ENCODE measurements around the gene REV3L. TPM values are rescaled to one million over a fixed set of nuclear protein-coding genes. Genes with fewer than 3 reads are reported as not detected.

REV3L gene
- total RNA-seq, 1 donor from 2014 or later: 23.0 TPM

- Histone ChIP-seq H3K79me2 (ENCODE audit: insufficient read depth, low read length) (peaks cover 18% of the 10 kb centered on the region), H3K4me2 (ENCODE audit: low read length) (peak overlapping the region; percentile 38), H3K9me3 (ENCODE audit: insufficient read depth, low read depth, low read length) (no peaks in the 10 kb centered on the region), H3K4me3 (ENCODE audit: insufficient read depth, low read depth, low read length) (no peak overlapping the region), H3K36me3 (ENCODE audit: insufficient read depth, low read length) (no peaks in the 10 kb centered on the region), H3K27ac (ENCODE audit: low read depth, low read length) (no peak overlapping the region), H2AFZ (ENCODE audit: low read depth, low read length) (no peak overlapping the region), H3K9ac (ENCODE audit: low read length) (peak overlapping the region; percentile 31), H4K20me1 (ENCODE audit: insufficient read depth, low read length) (peaks cover 6% of the 10 kb centered on the region), H3K27me3 (ENCODE audit: insufficient read depth, low read length) (no peaks in the 10 kb centered on the region), H3K4me1 (ENCODE audit: insufficient read depth, low read length) (peaks cover 10% of the 10 kb centered on the region)
- peak overlapping the region; percentile 61 for H3K4me3 Mint-ChIP-seq (ENCODE audit: unreplicated experiment)
- FAIRE-seq (no peak), DNase-seq (ENCODE audit: low read depth) (no peak)
- peaks cover 12% of the 10 kb centered on the region for H3K36me3 Mint-ChIP-seq (ENCODE audit: low read depth, unreplicated experiment)
- no peak for TF ChIP-seq CTCF (IDR thresholded peaks at IDR 0.05; ENCODE audit: insufficient read depth, low read depth, low read length)
- TF ChIP-seq EZH2 (IDR thresholded peaks at IDR 0.05; ENCODE audit: insufficient read depth, low read length): no peak
- H3K27ac Mint-ChIP-seq (ENCODE audit: unreplicated experiment): peak overlapping the region; percentile 95
- no peaks in the 10 kb centered on the region for H3K27me3 Mint-ChIP-seq (ENCODE audit: low read depth, unreplicated experiment)
- H3K9me3 Mint-ChIP-seq (ENCODE audit: unreplicated experiment): peaks cover 6% of the 10 kb centered on the region
- H3K4me1 Mint-ChIP-seq (ENCODE audit: low read depth, unreplicated experiment): peaks cover 14% of the 10 kb centered on the region
Measured at GRCh38 chr6:111503660-111504059, 20.6 kb upstream of the REV3L start.

GRCh38 chr6:111503194-111503593 lies 20.2 kb upstream of the REV3L start:
- H3K9me3 ChIP-seq (ENCODE audit: insufficient read depth, low read depth, low read length): no peaks in the 10 kb centered on the region
- H3K27me3 Mint-ChIP-seq (ENCODE audit: low read depth, unreplicated experiment): no peaks in the 10 kb centered on the region
- H3K4me1 Mint-ChIP-seq (ENCODE audit: low read depth, unreplicated experiment): peaks cover 14% of the 10 kb centered on the region
- H3K36me3 Mint-ChIP-seq (ENCODE audit: low read depth, unreplicated experiment): peaks cover 12% of the 10 kb centered on the region
- H3K4me1 ChIP-seq (ENCODE audit: insufficient read depth, low read length): peaks cover 10% of the 10 kb centered on the region
- no peak overlapping the region for H3K9ac ChIP-seq (ENCODE audit: low read length)
- H3K4me3 ChIP-seq (ENCODE audit: insufficient read depth, low read depth, low read length): no peak overlapping the region
- H3K27ac ChIP-seq (ENCODE audit: low read depth, low read length): no peak overlapping the region
- DNase-seq (ENCODE audit: low read depth): peak; percentile 47
- peak overlapping the region; percentile 61 for H3K4me3 Mint-ChIP-seq (ENCODE audit: unreplicated experiment)
- H3K79me2 ChIP-seq (ENCODE audit: insufficient read depth, low read length): peaks cover 19% of the 10 kb centered on the region
- peaks cover 6% of the 10 kb centered on the region for H3K9me3 Mint-ChIP-seq (ENCODE audit: unreplicated experiment)
- peaks cover 7% of the 10 kb centered on the region for H4K20me1 ChIP-seq (ENCODE audit: insufficient read depth, low read length)
- no peak for FAIRE-seq
- peak overlapping the region; percentile 38 for H3K4me2 ChIP-seq (ENCODE audit: low read length)
- no peaks in the 10 kb centered on the region for H3K27me3 ChIP-seq (ENCODE audit: insufficient read depth, low read length)
- TF ChIP-seq CTCF (IDR thresholded peaks at IDR 0.05; ENCODE audit: insufficient read depth, low read depth, low read length): no peak
- no peak for TF ChIP-seq EZH2 (IDR thresholded peaks at IDR 0.05; ENCODE audit: insufficient read depth, low read length)
- H3K36me3 ChIP-seq (ENCODE audit: insufficient read depth, low read length): no peaks in the 10 kb centered on the region
- no peak overlapping the region for H2AFZ ChIP-seq (ENCODE audit: low read depth, low read length)
- peak overlapping the region; percentile 95 for H3K27ac Mint-ChIP-seq (ENCODE audit: unreplicated experiment)

- Histone ChIP-seq H4K20me1 (ENCODE audit: insufficient read depth, low read length) (peaks cover 7% of the 10 kb centered on the region), H3K9ac (ENCODE audit: low read length) (no peak overlapping the region), H3K27me3 (ENCODE audit: insufficient read depth, low read length) (no peaks in the 10 kb centered on the region), H3K4me3 (ENCODE audit: insufficient read depth, low read depth, low read length) (no peak overlapping the region), H3K4me1 (ENCODE audit: insufficient read depth, low read length) (peaks cover 10% of the 10 kb centered on the region), H3K27ac (ENCODE audit: low read depth, low read length) (no peak overlapping the region), H3K4me2 (ENCODE audit: low read length) (no peak overlapping the region), H3K79me2 (ENCODE audit: insufficient read depth, low read length) (peaks cover 19% of the 10 kb centered on the region), H3K36me3 (ENCODE audit: insufficient read depth, low read length) (no peaks in the 10 kb centered on the region), H3K9me3 (ENCODE audit: insufficient read depth, low read depth, low read length) (no peaks in the 10 kb centered on the region), H2AFZ (ENCODE audit: low read depth, low read length) (no peak overlapping the region)
- Mint-ChIP-seq H3K4me1 (ENCODE audit: low read depth, unreplicated experiment) (peaks cover 14% of the 10 kb centered on the region), H3K27me3 (ENCODE audit: low read depth, unreplicated experiment) (no peaks in the 10 kb centered on the region), H3K9me3 (ENCODE audit: unreplicated experiment) (peaks cover 6% of the 10 kb centered on the region), H3K4me3 (ENCODE audit: unreplicated experiment) (no peak overlapping the region), H3K36me3 (ENCODE audit: low read depth, unreplicated experiment) (peaks cover 9% of the 10 kb centered on the region), H3K27ac (ENCODE audit: unreplicated experiment) (peak overlapping the region; percentile 63)
- TF ChIP-seq CTCF (IDR thresholded peaks at IDR 0.05; ENCODE audit: insufficient read depth, low read depth, low read length) (no peak), EZH2 (IDR thresholded peaks at IDR 0.05; ENCODE audit: insufficient read depth, low read length) (no peak)
- FAIRE-seq (no peak), DNase-seq (ENCODE audit: low read depth) (no peak)
Measured at GRCh38 chr6:111502154-111502553, 19.1 kb upstream of the REV3L start.
